ENCODE data around the gene ANKRD11.

ANKRD11 gene

DNA sequence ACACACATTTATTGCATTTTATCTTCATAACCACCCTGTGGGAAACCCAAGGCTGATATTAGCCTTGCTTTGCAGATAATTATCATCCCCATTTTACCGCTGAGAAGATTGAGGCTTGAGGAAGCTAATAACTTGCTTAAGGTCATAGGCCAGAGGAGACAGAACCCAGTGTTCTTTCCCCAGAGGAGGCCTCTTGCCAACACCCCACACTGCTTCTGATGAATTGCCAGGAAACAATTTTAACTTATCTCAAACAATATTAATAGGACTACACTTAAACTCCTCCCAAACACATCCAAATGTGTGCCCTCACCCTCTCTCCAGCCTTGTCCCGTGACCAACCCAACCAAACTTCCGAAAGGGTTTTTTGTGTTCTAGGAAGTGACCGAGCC is 15.7 kb upstream of the ANKRD11 start:
- DNase-seq: no peak

- peak; percentile 15 for DNase-seq
Measured at GRCh38 chr16:89505204-89506112, 15.1 kb upstream of the ANKRD11 start.

DNA sequence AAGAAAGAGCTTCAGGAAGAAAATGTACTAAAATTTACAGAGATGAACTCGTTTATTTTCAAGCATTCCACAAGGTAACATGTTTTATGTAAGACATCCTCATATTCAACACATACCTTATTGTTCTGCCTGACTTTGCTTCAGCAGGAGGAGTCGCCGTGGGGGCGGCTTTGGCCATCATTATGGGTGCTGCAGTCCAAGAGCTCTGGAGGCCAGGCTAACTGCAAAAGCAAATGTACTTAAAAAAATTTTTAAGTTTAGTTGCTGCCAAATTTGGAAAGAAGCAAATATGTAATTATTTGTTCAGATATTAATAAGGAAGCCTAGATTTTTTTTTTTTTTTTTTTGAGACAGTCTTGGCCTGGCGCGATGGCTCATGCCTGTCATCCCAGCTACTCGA is 13.7 kb upstream of the ANKRD11 start:
- no peak for DNase-seq

DNA sequence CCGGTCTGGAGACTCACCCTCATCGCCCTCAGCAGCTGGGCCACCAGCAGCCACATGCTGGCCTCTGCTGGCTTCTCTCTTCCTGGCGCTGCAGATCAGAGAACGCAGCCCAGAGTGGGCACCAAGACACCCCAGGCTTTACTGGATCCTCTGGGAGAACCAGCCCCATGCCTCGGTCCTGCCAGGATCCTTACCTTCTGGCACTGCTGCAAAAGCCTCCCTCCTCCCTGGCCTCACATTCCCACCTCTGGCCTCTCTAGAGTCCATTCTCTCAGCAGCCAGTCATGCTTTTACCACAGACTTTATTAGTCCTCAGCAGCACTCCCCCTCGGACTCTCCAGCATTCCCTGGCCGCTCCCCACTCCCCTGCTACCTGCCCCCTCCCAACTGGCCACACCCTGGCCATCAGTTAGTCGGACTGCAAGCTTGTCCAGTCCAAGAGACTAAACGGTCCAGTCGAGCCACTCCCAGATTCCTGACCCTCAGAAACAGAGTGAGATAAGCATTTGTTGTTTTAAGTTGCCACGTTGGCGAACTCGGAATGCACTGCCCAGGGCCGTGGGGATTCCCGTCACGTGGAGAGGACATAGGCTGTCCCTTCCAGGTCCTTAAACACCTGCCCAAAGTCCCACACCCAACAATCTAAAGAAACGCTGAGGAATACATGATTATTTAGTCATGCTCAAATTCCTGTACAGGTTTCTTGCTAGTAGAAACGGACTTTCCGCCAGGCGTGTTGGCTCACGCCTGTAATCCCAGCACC is 11.9 kb upstream of the ANKRD11 start:
- DNase-seq: no peak

GRCh38 chr16:89499767-89500166 is 9.4 kb upstream of the ANKRD11 start:
- DNase-seq: no peak

DNA sequence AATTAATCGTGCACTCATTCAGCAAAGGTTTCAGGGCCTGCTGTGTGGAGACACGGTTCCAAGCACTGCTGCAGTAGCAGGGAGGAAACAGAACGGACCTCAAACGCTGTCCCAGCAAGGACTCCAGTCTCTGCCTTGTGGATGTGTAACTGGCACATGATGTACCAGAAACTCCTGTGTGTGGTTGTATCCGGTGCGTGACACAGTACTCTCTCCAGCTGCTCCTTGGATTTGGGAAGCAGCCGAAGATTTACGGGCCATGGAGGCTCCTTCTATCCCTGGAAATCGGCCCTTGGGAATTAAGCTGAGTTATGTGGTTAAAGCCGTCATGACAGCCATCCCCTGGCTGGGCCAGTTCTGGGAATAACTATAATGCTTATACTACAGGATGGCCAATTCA is 8.5 kb upstream of the ANKRD11 start:
- DNase-seq: peak; percentile 85

DNA sequence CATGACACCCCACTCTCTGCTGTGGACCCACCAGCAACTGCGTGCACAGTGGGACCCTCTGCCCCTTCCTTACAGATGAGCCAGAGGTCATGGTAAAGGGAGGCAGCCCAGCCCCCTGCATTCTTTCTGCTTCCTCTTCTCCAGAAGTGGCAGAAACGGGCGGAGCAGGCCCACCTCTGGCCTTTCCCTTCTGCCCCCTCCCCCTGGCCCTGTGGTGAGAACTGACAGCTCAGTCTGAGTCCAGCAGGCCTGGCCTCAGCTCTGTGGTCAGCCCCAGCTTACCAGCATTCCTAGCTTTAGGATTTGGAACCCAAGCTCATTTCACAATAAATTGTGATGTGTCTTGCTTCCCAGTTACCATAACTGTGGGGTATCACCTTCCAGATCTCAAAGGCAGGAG is 4.8 kb upstream of the ANKRD11 start:
- no peak for DNase-seq

- no peak for DNase-seq
Measured at GRCh38 chr16:89493776-89494175, 3.4 kb upstream of the ANKRD11 start.

- peak; percentile 32 for DNase-seq
Measured at GRCh38 chr16:89491974-89492687, 1.8 kb upstream of the ANKRD11 start.

DNA sequence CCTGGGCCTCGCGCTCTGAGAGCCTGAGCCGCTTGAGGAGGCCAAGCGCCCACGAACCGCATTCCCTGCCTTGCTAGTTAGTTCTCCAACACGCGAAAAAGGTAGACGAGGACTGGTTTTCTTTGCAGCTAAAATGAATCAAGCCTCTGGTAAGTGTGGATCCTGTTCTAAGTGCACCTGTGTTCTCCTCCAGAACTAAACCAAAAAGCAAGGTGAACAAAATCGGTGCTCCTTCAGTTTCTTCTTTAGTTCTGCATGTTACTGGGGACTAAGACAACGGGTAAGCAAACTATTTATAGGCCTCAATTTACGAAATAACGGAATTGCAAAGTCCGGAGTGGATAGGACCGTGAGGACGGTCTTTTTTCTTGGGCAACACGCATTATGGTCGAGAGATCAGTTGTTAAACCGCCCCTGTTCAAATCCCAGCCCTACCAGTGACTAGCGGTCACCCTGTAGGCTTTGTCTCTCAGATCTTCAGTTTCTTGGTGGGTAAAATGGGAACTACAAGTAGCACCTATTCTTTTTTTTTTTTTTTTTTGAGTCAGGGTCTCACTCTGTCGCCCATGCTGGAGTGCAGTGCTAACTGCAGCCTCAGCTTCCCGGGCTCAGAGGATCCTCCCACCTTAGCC is 993 bp upstream of the ANKRD11 start:
- peak; percentile 45 for DNase-seq

DNA sequence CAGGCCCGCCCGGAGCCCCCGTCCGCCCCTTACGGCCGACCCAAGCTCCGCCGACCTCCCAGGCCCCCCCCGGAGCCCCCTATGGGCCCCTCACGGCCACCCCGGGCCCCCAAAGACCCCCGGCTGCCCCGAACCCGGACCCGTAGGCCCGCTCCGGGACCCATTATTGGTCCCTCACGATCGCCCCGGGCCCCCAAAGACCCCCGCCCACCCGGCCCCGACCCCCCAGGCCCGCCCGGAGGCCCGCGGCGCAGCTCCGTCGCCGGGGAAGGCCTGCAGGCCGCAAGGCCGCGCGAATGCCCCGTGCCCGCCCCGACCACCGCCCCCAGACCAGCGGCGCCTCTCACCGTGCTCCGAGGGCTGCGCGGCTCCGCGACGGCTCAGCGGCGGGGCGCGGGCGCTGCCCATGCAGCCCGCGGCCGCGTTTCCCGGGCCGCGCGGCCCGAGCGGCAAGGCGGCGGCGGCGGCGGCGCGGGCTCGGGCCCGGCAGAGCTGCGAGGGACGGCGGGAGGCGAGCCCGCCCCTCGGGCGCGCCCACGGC is 393 bp downstream of the ANKRD11 start:
- no peak for DNase-seq

GRCh38 chr16:89489040-89489897 is 1.1 kb downstream of the ANKRD11 start:
- peak; percentile 84 for DNase-seq

DNA sequence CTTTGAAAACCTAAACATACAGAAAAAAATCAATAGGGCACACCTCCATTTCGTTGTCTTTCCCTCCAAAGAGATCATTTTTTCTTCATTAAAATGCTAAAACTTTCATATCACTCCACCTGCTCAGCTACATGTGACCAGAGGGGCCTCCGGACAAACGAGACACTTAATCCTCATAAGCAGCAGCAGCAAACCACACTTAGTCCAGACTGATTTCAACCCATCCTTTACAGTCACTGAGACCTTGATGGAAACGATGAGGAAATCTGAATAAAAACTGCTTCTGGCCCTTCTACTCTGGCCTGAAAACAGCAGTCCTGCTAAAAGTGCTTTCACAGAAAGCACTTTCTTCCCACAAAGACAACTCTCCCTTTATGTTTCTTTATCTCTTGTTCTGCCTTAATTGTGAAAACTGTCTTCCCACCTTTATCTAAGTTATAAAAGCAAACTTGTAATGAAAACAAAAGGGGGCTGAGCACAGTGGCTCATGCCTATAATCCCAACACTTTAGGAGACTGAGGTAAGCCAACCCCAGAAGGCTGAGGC is 4.6 kb downstream of the ANKRD11 start:
- peak; percentile 22 for DNase-seq

DNA sequence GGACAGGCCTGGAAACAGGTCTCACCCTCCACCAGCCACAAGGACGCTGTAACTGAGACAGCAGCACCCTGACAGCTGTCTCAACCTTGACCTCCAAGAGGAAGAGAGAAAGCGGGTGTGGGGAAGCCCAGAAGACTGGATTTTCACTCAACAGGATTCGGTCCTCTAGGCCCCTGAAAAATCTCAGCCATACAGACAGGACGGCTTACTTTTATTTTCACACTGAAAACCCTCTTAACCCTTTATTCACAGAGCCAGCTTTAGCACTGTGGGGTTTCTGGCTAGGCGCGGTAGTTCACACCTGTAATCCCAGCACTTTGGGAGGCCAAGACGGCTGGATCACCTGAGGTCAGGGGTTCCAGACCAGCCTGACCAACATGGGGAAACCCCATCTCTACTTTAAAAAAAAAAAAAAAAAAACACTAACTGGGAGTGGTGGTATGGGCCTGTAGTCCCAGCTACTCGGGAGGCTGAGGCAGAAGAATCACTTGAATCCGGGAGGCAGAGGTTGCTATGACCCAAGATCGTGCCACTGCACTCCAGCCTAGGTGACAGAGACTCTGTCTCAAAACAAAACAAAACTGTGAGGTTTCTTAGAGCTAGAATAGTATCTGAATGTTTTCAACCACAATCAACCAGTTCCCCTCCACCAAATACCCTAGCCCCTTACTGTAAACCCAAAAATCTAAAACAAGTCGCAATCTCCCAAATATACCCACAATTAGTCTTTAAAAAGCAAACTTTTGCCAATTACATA is 5.3 kb downstream of the ANKRD11 start:
- DNase-seq: peak; percentile 13

- no peak for DNase-seq
Measured at GRCh38 chr16:89484041-89484501, 6.3 kb downstream of the ANKRD11 start.

DNA sequence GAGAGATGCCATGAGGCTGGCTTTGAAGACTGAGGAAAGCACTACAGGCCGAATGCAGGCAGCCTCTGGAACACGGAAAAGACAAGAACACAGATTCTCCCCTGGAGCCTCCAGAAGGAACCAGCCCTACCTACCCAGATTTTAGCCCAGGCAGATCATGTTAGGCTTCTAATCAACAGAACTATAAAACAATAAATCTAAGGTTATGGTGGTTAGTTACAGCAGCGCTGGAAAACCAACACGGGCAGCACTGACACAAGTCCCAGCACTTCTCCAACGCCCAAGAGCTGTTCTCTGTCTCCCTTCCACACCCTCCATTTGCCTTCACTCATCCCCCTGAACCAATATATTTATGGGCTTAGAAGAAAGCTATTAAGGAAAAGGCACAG is 7.5 kb downstream of the ANKRD11 start:
- no peak for DNase-seq

- no peak for DNase-seq
Measured at GRCh38 chr16:89482150-89482816, 8.1 kb downstream of the ANKRD11 start.

- DNase-seq: no peak
Measured at GRCh38 chr16:89481356-89481955, 8.9 kb downstream of the ANKRD11 start.

DNA sequence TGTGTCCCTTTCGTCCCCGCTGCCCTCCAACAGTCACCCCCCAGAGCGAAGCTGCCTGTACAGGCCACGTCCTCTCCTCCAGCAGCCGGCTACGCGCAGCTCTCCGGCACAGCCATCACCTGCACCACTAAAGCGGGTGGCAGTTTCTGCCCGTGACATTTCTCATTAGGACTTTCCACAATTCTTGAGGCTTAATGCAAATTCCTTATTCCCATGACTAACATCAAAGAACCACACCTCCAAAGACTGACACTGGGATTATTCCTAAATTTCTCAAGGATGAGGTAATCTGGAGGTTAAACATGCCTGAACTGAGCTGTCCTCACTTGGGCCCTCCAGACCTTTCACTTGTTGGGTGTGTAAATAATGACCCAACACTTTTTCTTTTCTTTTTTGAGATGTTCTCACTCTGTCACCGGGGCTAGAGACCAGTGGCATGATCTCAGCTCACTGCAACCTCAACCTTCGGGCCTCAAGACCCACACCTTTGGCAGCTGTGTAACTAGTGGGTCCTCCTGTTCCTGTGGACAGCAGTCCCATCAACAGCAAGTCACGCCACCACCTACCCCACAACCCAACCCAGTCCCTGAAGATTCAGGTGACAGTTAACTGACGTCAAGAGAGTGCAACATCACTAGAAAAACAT is 11.7 kb downstream of the ANKRD11 start:
- no peak for DNase-seq
